VCaP (cell line): ENCODE measurements around the gene RSAD1.

Source experiments
- H3K27ac ChIP-seq: fragments of 450-650 bp; 2 replicates; pipeline ENCODE4 v1.5.1; 2017
- CTCF ChIP-seq: fragments of 450-650 bp; conservative IDR thresholded peaks from 2 replicates; pipeline ENCODE4 v1.5.1; 2017; ENCODE audit warnings: mild to moderate bottlenecking, moderate library complexity

RSAD1 gene

GRCh38 chr17:50481648-50482047 is 3.0 kb downstream of the RSAD1 start:
- no peak for TF ChIP-seq CTCF
- peak overlapping the region; percentile 75; the same call in 1 of the 2 replicates for H3K27ac ChIP-seq

- peak overlapping the region; percentile 75 for H3K27ac ChIP-seq
- TF ChIP-seq CTCF, result no peak
These were observed 3.5 kb downstream of the RSAD1 start for GRCh38 chr17:50482110-50482509.

GRCh38 chr17:50482516-50482915 is 3.9 kb downstream of the RSAD1 start:
- H3K27ac ChIP-seq, result peak overlapping the region; percentile 75
- peak; percentile 93 for TF ChIP-seq CTCF

DNA sequence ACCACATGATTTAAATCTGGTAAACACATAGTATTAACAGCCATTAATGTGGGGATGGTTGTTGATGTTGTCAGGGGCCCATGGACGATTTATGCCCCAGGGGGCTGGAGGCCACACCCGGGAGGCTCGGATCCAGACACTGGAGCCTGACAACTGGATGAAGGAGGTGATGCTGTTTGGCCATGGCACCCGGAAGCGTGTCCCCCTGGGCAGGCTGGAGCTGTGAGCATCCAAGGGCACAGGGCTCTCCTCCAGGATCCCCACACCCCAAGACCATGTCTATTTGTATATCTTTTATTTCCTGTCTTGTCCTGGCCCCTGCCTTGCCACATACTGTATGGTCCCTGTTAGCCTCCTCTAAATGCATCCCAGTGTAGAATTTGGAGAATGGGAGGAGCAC is 4.6 kb downstream of the RSAD1 start:
- TF ChIP-seq CTCF, result no peak
- H3K27ac ChIP-seq, result peak overlapping the region; percentile 75

GRCh38 chr17:50484386-50485155 is 5.9 kb downstream of the RSAD1 start:
- no peak overlapping the region for H3K27ac ChIP-seq
- TF ChIP-seq CTCF, result no peak

- TF ChIP-seq CTCF, result no peak
- H3K27ac ChIP-seq, result no peak overlapping the region
These were observed 8.8 kb downstream of the RSAD1 start for GRCh38 chr17:50487213-50488096.

DNA sequence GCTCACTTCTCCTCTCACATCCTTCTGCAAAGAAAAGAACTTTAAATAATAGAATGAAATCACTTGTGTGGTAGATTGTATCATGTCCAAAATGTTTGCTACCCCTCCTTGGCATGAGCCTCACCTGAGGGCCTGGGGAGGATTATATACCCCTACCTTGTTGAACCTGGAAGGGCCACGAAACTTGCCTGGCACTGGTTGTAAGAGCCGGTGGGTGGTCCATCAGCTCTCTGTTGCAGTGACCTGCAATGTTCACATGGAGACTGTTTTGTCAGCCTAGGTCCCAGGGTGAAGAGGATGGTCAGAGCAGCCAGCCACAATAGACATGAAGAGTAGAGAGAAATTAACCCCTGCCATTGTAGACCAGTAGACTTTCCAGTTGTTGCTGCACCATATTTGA is 10.2 kb downstream of the RSAD1 start:
- no peak overlapping the region for H3K27ac ChIP-seq
- TF ChIP-seq CTCF, result no peak
